KBM-7 (cell line): Measurements from ENCODE around the gene CACNA1S.

Experiments used
- DNase-seq: peaks from one replicate; pipeline ENCODE4 v3.0.0-alpha.2; 2015
- in situ Hi-C: fragments of 300-500 bp; cut with MboI; formaldehyde crosslinking; loops from 2 replicates; pipeline ENCODE4 v1.14.3; 2020; ENCODE audit warnings: low sequenced_read_pairs, low pct_unique_long_range_greater_than_20kb, mixed read lengths

CACNA1S gene

DNA sequence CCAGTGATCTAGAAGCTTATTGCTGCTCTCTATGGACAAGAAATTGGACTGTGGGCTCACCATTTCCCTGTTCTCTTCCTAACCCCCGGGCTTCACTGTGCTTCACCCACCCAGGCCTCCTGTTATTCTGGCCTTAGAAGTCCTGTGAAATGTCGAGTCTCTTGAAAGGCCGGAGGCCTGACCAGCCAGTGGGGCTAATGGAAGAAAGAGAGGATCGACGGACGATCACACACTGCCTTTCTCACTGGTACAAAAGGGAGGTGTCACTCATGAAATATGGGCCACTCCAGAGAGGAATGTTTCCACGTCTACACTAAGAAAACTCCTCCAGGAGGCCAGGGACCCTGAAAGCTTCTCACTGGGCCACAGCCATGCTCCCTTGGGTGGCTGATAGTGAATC is 36.1 kb downstream of the CACNA1S start:
- in situ Hi-C loops = no loop called here
- DNase-seq = no peak

DNA sequence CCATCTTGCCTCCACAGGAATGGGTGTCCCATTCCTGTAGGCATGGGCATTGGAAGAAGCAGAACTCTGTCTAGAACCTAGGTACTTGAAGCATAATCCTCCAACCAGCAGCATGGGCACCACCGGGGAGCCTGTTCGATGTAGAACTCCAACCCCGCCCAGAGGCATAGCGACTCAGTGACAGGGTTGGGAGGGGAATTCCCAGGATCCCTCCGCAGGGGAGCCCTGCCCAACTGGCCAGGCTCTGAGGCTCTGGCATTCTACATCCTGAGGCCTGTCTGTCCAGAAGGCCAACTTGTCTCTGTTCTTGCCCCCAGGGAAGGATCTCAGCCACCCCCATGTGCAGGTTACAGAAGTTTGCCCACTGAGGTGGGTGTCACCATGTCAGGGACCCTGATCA is 38.2 kb downstream of the CACNA1S start:
- in situ Hi-C loops = no loop called here
- no peak for DNase-seq

DNA sequence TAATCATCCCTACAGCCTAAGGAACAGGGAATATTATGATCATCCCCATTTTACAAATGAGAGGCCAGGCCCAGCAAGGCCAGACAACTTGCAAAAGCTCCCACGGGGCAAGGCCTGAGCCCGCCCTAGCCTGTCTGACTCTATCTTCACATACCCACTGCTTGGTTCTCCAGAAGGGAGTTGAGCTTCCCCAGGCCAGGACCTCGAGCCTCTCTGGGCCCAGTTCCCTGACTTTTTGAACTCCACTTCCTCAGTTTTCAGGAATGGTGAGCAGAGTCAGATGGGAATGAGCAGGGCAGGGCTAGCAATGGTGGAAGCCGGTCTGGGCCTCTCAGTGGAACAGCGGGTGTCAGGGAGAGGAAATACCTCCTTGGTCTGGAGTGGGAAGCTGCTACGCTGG is 39.3 kb downstream of the CACNA1S start:
- in situ Hi-C loops = no loop called here
- no peak for DNase-seq

DNA sequence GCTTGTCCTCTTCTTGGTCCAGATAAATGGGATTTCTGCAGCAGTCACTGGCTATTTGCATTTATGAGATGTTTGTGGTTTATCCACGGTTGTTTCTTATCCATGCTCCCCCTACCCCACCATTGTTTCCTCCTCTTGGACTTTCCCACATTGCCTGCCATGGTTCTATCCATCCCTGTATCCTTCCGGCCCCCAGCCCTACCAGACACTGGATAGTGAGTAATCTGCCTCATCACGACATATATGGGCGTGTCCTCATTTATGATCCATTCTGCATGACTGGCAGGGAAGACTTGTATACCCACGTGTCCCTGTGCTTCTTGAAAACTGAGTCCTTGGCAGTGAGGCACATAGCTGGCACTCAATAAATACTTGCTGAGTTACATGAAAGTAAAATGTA is 40.1 kb downstream of the CACNA1S start:
- in situ Hi-C loops = no loop called here
- DNase-seq = no peak

DNA sequence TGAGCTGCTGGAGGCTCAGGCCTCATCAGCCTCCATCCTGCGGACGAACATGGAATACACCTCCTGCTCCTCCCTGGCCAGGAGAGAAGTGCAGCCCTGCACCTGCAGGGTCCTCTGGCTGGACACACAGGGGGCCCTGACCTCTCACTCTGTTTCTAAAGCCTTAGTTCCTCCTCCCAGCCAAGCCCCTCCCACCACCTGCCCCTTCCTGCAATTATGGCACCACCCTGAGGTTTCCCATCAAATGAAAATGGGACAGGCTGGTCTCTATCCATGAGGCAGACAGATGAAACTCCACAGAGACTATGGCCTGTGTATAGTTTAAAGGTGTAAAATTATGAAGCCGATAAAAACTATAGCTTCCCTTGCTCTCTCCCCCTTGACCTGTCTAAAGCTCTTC is 42.6 kb downstream of the CACNA1S start:
- DNase-seq = no peak
- in situ Hi-C loops = no loop called here

DNA sequence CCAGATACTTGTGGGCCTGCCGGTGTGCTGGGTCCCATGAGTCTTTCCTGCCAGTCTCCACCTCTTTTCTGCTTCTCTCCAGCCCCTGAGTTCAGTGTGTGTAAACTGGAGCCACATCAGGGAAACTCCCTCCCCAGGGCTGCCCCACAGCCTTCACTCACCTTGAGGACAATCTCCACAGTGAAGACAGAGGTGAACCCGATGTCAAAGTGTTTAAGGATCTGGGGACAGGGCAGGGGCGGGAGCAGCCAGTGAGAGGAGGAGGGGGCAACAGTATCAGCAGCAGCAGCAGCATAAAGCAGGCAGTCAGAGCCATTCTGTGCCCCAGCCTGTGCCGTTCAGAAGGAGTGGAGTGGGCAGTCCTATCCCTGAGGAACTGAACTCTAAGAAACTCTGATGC is 43.2 kb downstream of the CACNA1S start:
- in situ Hi-C loops = no loop called here

DNA sequence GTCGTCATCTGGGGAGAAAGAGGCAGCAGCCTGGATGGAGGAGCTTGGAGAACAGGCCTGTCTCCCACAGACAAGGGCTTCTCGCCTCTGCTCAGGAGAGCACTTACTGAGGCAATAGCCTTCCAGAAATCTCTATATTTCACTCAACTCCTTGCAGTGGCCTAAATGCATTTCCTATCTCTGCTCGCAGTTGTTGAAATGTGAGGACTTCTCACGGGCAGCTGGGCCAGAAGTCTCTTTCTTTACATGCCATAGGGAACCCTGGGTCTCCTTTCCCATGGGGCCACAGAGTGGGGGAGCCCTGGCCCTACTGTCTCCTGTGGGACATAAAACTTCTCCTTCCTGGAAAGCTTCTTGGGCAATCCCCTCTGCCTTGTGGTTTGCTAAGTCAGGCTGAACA is 45.2 kb downstream of the CACNA1S start:
- DNase-seq = no peak
- in situ Hi-C loops = no loop called here

More for the DNA sequence above, 43.2 kb downstream of the CACNA1S start:
- DNase-seq = no peak

DNA sequence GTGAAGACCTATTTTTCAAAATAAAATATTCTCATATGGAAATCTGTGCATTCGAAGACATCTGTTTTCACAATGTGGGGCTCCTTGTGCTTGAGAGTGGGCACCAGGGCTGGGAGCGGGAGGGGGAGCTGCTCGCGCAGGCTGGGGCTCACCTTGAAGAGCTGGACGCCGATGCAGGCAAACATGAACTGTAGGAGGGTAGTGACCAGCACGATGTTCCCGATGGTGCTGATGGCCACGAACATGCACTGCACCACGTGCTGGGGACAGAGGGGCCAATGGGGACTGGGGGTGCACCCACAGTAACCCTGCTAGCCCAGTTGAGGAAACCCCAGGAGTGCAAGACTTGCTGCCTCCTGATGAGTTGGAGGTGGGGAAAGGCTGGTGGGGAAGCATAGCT is 46.5 kb downstream of the CACNA1S start:
- no peak for DNase-seq
- in situ Hi-C loops = no loop called here

DNA sequence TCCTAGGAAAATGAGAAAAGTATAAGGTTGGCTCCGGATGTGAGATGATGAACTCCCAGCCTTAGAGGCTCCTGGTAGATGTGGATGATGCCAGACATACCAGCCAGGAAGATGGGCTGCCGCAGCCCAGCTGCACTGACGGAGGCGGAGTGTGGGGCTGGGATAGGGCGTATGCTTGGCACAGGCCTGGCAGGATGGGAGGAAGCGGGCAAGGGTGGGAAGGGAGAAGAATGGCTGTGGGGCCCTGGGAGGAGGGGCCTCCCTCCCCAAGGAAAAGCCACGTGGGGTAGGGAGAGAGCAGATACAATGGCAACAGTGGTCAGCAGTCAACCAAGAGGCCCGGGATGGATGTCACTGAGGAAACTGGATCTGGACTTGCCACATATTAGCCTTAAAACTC is 47.4 kb downstream of the CACNA1S start:
- no peak for DNase-seq
- in situ Hi-C loops = no loop called here

DNA sequence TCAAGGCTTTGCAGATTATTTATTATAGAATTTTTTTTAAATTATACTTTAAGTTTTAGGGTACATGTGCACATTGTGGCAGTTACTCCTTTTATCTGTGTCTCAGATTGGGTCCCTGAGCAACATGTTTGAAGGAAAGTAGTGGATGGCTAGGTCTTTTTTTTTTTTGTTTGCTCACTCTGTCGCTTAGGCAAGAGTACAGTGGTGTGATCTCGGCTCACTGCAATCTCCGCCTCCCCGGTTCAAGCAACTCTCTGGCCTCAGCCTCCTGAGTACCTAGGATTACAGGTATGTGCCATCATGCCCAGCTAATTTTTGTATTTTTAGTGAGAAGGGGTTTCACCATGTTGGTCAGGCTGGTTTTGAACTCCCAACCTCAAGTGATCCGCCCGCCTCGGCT is 49.1 kb downstream of the CACNA1S start:
- DNase-seq = no peak
- in situ Hi-C loops = no loop called here

DNA sequence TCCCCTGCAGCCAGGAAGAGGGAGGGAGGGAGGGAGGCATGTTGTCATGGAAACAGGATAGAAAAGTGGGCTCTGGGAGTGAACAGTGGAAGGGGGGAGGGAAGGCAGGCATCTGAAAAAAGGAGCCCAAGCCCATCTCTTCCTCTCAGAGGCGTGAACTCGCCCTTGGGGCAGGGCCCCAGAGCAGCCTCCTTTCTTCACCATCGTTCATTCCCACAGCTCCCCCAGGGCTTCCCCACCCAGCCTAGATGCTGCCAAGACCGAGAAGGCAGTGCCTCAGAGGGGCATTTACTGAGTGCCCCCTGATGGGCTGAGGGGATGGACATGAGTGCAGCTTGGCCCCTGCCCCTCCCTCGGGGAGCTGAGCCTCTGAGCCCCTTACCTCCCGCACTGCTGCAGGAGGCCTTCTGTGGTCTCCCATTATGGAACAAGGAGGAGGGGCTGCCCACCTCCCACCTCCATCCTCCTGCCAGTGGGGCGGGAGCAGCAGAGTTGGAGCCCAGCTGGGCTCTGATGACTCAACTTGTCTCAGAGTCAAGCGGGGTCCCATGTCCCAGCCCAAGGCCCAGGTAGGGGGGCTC is 49.6 kb downstream of the CACNA1S start:
- in situ Hi-C loops = no loop called here
- no peak for DNase-seq

DNA sequence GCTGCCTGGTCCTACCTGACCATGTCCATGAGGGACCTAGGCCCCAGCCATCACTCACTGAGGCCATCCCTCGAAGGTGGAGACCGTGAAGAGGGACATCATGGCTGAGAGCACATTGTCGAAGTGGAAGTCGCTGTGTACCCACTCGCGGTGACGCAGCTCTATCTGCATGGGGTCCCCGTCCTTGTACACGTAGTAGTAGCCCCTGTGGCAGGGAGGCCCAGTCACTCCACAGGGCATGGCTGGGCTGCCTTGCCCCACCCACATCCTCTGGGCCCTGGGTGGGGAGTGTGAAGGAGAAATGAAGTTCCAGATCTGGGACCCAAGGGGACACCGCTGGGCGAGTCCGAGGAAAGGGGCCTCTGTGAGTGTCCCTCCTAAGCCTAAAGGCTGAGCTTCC is 50.3 kb downstream of the CACNA1S start:
- in situ Hi-C loops = no loop called here
- DNase-seq = no peak

DNA sequence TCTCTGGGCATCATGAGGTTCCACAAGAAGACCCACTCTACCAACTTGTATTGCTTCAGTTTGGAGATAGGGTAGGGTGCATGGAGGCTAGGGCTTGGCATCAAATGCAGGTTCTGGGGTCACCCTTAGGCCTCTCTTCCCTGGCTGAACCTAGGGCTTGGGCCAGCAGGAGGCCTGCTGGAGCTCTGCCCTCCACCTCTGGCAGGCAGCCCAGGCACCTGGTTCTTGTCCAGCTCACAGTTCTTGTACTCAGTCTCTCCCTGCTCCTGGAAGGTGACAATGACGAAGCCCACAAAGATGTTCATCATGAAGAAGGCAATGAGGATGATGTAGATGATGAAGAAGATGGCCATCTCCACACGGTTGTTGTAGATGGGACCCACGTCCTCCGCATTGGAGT is 51.2 kb downstream of the CACNA1S start:
- no peak for DNase-seq
- in situ Hi-C loops = no loop called here

DNA sequence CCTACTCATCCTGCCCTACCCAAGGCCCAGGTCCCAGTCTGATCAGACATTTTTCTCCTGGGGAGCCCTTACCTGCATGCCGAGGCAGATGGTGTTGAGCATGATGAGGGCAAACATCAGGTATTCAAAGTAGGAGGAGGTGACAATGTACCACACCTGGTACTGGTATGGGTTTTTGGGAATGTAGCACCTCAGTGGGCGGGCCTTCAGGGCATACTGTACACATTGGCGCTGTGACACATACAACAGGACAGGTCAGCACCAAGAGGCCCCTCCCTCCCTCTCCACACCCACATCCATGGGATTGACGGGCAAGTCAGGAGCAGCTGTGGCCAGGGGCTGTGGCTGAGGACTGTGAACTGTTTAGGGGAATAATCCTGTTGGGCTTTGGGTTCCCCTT is 51.6 kb downstream of the CACNA1S start:
- in situ Hi-C loops = no loop called here
- DNase-seq = no peak

DNA sequence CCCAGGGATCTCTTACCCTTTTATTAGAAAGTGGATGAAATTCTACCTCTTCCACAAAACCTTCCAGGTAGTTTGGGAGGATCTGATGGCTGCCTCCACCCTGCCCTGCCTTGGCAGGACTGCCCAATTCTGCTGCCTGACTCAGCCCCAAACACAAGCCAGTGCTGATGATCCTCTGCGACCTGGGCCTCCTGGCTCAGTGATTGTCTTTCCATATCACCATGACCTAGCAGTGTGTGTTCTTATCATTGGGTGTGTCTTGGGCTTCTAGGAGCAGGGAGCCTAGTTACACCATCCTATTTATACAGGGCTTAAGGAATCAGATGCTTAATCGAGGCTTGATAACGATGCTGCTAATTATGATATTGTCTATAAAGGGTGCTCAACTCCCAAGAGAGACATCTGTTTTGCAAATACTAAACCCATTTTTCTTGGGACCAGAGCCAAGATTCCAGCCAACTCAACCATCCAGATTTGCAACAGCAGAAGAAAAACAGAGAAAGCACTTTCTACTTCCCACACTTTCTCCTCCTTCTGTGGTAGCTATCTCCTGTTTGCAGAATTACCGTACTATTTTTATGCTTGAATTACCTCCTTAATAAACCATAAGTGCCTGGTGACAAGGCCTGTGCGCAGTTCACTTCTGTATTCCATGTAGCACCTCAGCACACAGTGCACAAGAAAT is 52.2 kb downstream of the CACNA1S start:
- in situ Hi-C loops = no loop called here
- DNase-seq = no peak

DNA sequence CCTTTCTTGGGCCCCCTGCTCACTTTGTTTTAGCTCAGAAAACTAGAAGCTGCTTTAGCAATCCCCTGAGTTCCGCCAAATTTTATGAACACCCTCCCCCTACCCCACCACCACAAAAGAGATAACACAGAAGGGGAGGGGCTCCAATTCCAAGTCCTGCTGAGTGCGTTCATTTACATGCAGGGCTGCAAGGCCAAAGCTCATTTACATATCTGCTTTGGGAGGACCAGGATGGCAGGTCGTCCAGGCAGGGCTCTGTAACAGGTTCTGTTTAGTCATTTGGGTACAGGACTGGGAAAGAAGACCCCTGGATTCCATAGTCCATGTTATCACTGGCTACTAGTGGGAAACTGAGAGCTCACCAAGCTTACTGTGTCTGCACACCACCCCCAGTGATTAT is 52.8 kb downstream of the CACNA1S start:
- in situ Hi-C loops = no loop called here
- DNase-seq = no peak

DNA sequence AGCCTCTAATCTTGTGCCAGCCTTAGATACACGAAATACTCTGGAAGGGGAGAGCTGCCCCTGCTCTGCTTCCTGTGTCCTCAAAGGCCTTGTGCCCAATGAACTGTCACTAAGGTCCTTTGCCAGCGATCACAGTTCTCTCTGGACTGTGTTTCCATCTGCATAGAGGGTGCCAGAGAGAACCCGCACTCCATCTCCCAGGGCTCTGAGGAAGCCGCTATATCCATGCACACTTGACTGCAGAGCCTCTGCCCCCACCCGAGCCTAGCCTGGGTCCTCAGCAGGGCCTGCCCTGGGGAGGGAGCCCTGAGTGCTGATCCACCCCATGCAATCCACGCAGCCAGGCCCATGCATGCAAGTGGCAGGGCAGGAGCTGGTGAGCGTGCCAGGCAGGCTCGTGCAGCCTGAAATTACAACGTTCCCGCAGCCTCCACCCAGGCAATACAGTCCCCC is 58.1 kb downstream of the CACNA1S start:
- in situ Hi-C loops = no loop called here
- no peak for DNase-seq

DNA sequence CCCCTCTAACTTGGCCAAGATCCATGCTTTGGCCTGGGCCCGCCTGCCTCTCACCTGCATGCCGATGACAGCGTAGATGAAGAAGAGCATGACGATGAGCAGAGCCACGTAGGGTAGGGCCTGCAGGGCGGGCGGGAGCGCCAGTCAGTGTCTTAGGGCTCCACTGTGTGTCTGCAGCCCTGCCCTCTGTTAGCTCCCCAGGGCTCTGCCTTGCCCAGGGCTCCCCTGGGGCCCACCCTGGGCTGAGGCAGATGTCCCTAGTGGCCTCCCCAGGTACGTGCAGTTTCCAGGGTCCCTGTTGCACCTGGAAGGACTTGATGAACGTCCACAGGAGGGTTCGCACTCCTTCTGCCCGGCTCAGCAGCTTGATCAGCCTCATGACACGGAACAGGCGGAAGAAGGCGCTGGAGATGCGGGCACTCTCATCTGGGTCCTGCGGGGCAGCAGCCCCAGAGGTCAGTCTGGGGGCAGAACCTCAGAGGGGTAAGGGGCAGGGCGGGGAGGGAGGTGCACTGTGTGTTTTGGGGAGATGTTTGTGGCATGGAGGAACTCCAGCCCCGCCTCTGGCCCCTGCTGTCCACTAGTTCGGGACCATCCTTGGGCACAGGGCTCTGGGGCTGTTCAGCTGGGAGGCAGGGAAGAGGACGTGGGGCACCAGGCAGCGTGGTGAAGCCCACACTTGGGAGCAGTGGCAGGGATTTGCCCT is 58.9 kb downstream of the CACNA1S start:
- no peak for DNase-seq
- in situ Hi-C loops = no loop called here

DNA sequence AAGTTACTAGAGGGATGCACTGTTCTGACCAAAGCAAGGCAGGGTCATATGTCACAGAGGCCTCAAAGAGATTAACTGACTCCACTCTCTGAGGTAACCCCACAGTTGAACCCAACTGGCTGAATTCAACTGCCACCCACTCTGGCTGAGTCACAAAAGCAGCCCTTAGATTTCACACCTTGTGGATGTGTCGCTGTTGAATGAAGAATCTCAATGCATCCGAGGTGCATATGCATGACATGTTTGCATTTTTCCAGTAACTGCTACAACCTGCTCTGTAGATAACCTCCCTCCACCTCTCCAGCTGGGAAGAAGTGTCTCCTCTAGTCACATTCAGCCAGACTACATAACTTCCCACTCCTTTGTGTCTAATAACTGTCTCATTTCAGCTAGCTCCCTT is 60.8 kb downstream of the CACNA1S start:
- in situ Hi-C loops = no loop called here
- DNase-seq = no peak

DNA sequence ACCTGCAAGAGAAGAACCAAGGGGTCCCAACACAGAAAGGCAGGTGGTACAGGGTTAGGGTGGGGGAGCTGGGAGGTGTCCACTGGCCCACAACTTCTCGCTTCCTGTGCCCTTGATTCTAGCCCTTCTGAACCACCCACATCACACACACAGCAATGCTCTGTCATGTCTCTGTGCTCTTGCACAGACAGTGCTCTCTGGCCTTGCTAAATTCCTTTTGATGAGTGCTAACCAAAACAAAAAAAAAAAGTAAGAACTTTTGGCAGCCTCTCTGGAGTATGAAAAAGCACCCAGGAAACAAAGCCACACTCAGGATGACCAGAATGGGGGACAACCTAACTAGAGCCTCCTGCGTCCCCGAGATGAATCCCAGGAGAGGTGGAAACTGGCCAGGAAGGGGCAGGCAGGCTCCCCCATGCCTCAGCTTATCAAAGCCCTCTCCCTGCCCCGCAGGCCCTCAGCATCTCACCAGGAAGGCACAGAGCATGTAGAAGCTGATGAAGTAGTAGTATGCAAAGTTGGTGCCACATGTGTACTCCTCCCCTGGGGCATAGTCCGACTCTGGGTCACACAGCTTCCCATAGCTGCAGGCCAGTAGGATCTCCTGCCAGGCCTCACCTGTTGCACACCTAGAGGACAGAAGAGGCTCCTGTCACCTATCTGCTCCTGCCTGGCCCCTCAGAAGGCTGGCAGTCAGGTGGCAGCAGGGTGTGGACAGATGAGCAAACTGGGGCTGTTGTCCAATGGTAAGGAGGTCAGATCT is 61.5 kb downstream of the CACNA1S start:
- in situ Hi-C loops = no loop called here
- DNase-seq = no peak
